Measurements from ENCODE around the gene SGCD. TPM values are rescaled to one million over a fixed set of nuclear protein-coding genes. Genes with fewer than 3 reads are reported as not detected.

Gene SGCD
- polyA plus RNA-seq, 4 donors, result 0.22 to 7.5 (median 0.62) TPM

DNA sequence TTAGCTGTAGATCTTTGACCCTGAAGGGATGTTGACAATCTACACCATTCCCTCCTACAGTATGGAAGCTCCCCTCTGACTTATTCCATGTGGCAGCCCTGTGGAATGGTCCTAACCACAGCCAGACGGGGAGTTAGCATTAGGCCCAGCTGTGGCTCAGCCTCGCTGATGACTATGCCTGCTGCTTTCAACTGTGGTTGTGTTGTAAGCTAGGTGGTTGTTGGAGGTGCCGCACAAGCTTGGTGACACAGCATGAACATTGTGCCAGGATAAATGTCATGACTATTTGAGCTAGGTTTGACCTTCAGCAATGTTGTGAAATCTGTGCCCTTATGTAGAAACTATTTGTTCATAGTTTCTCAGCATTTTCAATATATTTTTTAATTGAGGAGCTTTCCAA lies 40.6 kb downstream of the SGCD start:
- 81 to 86% (median 81%) methylated on average over 3 of the region's 3 CpGs for WGBS, 3 donors
- H3K9me3 ChIP-seq (ENCODE audit: control insufficient read depth in 2 of 2, insufficient read depth in 1 of 2, low read depth in 1 of 2, low read length in 1 of 2), result no peaks in the 10 kb centered on the region
- FAIRE-seq (no peak), DNase-seq (no peak)
- no peaks in the 10 kb centered on the region for H3K4me1 ChIP-seq (ENCODE audit: control insufficient read depth in 3 of 3, insufficient read depth in 2 of 3, low read depth in 1 of 3, low read length in 2 of 3)
- H3K27me3 ChIP-seq (ENCODE audit: control insufficient read depth in 3 of 3, insufficient read depth in 3 of 3, low read length in 3 of 3), result no peaks in the 10 kb centered on the region
- no peak overlapping the region for H3K4me3 ChIP-seq (ENCODE audit: low read depth in 1 of 3, low read length in 3 of 3)
- no peak overlapping the region for H3K27ac ChIP-seq (ENCODE audit: low read depth in 1 of 3, low read length in 2 of 3)
- H3K36me3 ChIP-seq (ENCODE audit: control insufficient read depth in 3 of 3, insufficient read depth in 2 of 3, low read depth in 1 of 3, low read length in 3 of 3), result no peaks in the 10 kb centered on the region

DNA sequence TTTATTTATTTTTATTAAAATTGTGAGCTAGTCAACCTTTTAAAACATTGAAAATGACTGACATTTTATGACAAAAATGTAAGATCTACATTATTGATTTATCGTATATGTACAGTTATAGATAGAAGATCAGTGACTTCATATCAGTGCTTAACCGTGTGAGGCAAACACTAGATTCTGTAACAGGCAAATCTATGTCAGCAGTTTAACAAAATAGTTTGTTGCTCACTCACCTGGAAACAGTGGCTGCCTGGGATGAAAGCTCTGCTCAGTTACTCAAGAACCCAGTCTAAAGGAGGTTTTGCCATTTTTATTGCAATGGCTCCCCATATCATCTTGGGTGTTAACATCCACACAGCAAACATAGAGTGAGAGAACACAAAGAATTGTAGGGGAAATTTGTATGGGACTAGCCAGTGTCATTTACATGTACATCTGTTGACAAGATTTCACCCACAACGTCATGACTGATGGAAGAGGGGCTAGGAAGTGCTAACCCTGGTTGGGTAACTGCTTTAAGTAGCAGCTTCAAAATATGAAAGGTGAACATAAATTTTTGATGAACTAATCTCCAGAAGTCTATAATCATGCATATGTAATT lies 49.0 kb downstream of the SGCD start:
- no peak for FAIRE-seq
- no peak for DNase-seq

DNA sequence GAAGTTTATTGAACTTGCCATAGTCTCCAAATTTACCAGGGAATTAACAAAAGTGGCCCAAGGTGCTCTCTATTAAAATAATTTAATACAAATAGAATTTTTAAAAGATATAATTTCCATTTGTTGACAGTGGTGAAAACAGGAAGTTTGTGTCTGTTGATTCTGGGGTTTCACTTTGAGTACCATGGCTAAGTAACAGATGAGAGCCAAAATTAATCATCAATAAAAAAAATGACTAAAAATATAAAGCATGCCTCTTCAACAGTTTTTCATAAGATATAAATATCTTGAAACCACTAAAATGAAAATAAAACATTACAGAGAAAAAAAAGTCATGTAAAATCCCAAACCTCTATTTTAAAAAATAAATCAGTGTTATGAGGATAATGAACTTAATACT lies 49.8 kb downstream of the SGCD start:
- no peak for FAIRE-seq

More for the DNA sequence above, 49.0 kb downstream of the SGCD start:
- Histone ChIP-seq H3K4me3 (ENCODE audit: low read depth in 1 of 3, low read length in 3 of 3) (no peak overlapping the region), H3K27me3 (ENCODE audit: control insufficient read depth in 3 of 3, insufficient read depth in 3 of 3, low read length in 3 of 3) (no peaks in the 10 kb centered on the region), H3K4me1 (ENCODE audit: control insufficient read depth in 3 of 3, insufficient read depth in 2 of 3, low read depth in 1 of 3, low read length in 2 of 3) (no peaks in the 10 kb centered on the region), H3K36me3 (ENCODE audit: control insufficient read depth in 3 of 3, insufficient read depth in 2 of 3, low read depth in 1 of 3, low read length in 3 of 3) (no peaks in the 10 kb centered on the region), H3K27ac (ENCODE audit: low read depth in 1 of 3, low read length in 2 of 3) (no peak overlapping the region), H3K9me3 (ENCODE audit: control insufficient read depth in 2 of 2, insufficient read depth in 1 of 2, low read depth in 1 of 2, low read length in 1 of 2) (no peaks in the 10 kb centered on the region)
- WGBS, 3 donors, result 41 to 50% (median 45%) methylated on average over 3 of the region's 3 CpGs

DNA sequence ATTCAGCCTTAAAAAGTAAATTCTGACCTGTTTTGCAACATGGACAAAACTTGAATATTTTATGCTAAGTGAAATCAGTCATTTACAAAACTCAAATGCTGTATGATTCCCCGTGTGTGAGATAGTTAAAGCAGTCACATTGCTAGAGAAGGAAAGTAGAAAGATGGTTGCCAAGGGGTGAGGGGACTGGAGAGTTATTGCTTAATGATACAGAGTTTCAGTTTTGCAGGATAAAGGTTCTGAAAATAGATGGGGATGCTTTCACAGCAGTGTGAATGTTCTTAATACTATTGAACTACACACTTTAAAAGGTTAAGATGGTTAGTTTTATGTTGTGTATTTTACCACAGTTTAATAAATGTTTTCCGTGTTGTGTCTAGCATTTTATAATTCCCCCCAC lies 51.2 kb downstream of the SGCD start:
- DNase-seq, result no peak
- H3K4me3 ChIP-seq (ENCODE audit: low read depth in 1 of 3, low read length in 3 of 3), result no peak overlapping the region
- WGBS, 3 donors, result 50 to 75% (median 71%) methylated on average over 2 of the region's 2 CpGs
- H3K9me3 ChIP-seq (ENCODE audit: control insufficient read depth in 2 of 2, insufficient read depth in 1 of 2, low read depth in 1 of 2, low read length in 1 of 2), result no peaks in the 10 kb centered on the region
- no peaks in the 10 kb centered on the region for H3K36me3 ChIP-seq (ENCODE audit: control insufficient read depth in 3 of 3, insufficient read depth in 2 of 3, low read depth in 1 of 3, low read length in 3 of 3)
- no peaks in the 10 kb centered on the region for H3K4me1 ChIP-seq (ENCODE audit: control insufficient read depth in 3 of 3, insufficient read depth in 2 of 3, low read depth in 1 of 3, low read length in 2 of 3)
- H3K27me3 ChIP-seq (ENCODE audit: control insufficient read depth in 3 of 3, insufficient read depth in 3 of 3, low read length in 3 of 3), result no peaks in the 10 kb centered on the region
- no peak for FAIRE-seq
- H3K27ac ChIP-seq (ENCODE audit: low read depth in 1 of 3, low read length in 2 of 3), result no peak overlapping the region

More for the DNA sequence above, 49.8 kb downstream of the SGCD start:
- no peaks in the 10 kb centered on the region for H3K27me3 ChIP-seq (ENCODE audit: control insufficient read depth in 3 of 3, insufficient read depth in 3 of 3, low read length in 3 of 3)
- H3K4me1 ChIP-seq (ENCODE audit: control insufficient read depth in 3 of 3, insufficient read depth in 2 of 3, low read depth in 1 of 3, low read length in 2 of 3), result no peaks in the 10 kb centered on the region
- no peak overlapping the region for H3K4me3 ChIP-seq (ENCODE audit: low read depth in 1 of 3, low read length in 3 of 3)
- no peaks in the 10 kb centered on the region for H3K36me3 ChIP-seq (ENCODE audit: control insufficient read depth in 3 of 3, insufficient read depth in 2 of 3, low read depth in 1 of 3, low read length in 3 of 3)
- H3K9me3 ChIP-seq (ENCODE audit: control insufficient read depth in 2 of 2, insufficient read depth in 1 of 2, low read depth in 1 of 2, low read length in 1 of 2), result no peaks in the 10 kb centered on the region
- H3K27ac ChIP-seq (ENCODE audit: low read depth in 1 of 3, low read length in 2 of 3), result no peak overlapping the region
- no peak for DNase-seq

DNA sequence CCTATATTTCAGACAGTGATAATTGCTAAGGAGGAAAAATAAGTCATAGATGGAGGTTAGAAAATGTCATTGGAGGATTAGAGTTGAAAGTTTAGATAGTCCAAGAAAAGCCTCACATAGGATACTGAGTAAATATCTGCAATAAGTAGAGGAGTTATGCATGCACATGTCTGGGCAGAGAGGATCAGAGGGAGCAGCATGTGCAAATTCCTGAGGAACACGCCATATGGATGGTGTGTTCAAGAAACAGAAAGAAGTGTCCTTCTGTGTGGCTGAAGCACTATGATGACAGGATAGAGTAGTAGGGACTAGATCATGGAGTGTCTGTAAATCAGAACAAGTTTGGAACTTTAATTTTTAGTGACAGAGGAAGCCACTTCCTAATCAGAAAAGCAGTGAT lies 52.2 kb downstream of the SGCD start:
- Histone ChIP-seq H3K27me3 (ENCODE audit: control insufficient read depth in 3 of 3, insufficient read depth in 3 of 3, low read length in 3 of 3) (no peaks in the 10 kb centered on the region), H3K36me3 (ENCODE audit: control insufficient read depth in 3 of 3, insufficient read depth in 2 of 3, low read depth in 1 of 3, low read length in 3 of 3) (no peaks in the 10 kb centered on the region), H3K4me1 (ENCODE audit: control insufficient read depth in 3 of 3, insufficient read depth in 2 of 3, low read depth in 1 of 3, low read length in 2 of 3) (no peaks in the 10 kb centered on the region), H3K27ac (ENCODE audit: low read depth in 1 of 3, low read length in 2 of 3) (no peak overlapping the region), H3K9me3 (ENCODE audit: control insufficient read depth in 2 of 2, insufficient read depth in 1 of 2, low read depth in 1 of 2, low read length in 1 of 2) (no peaks in the 10 kb centered on the region), H3K4me3 (ENCODE audit: low read depth in 1 of 3, low read length in 3 of 3) (no peak overlapping the region)
- 76 to 84% (median 81%) methylated on average over 1 of the region's 1 CpG for WGBS, 3 donors
- FAIRE-seq (no peak), DNase-seq (no peak)

DNA sequence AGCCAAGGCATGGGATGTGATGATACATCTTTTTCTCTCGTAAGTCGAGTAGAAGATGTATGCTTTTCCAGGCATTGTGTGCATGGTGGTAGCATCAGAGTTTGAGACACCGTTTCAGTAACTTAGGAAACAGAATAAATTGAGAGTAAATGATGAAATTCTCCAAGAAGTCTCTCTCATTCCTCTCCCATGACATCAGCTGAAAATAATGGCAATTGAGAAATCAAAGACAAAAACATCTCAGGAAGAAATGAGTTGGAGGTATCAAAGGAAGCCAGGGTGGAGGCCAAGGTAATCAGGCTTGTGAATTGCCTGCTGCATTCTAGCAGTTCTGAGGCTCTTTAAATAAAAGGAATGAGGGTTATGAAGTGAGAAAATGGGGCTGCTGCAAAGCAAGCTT lies 53.9 kb downstream of the SGCD start:
- whole genome bisulfite sequencing, 3 donors, result 74 to 83% (median 77%) methylated on average over 3 of the region's 3 CpGs
- Histone ChIP-seq H3K9me3 (ENCODE audit: control insufficient read depth in 2 of 2, insufficient read depth in 1 of 2, low read depth in 1 of 2, low read length in 1 of 2) (no peaks in the 10 kb centered on the region), H3K27ac (ENCODE audit: low read depth in 1 of 3, low read length in 2 of 3) (no peak overlapping the region), H3K36me3 (ENCODE audit: control insufficient read depth in 3 of 3, insufficient read depth in 2 of 3, low read depth in 1 of 3, low read length in 3 of 3) (no peaks in the 10 kb centered on the region), H3K27me3 (ENCODE audit: control insufficient read depth in 3 of 3, insufficient read depth in 3 of 3, low read length in 3 of 3) (no peaks in the 10 kb centered on the region), H3K4me1 (ENCODE audit: control insufficient read depth in 3 of 3, insufficient read depth in 2 of 3, low read depth in 1 of 3, low read length in 2 of 3) (no peaks in the 10 kb centered on the region), H3K4me3 (ENCODE audit: low read depth in 1 of 3, low read length in 3 of 3) (no peak overlapping the region)
- FAIRE-seq (no peak), DNase-seq (no peak)

DNA sequence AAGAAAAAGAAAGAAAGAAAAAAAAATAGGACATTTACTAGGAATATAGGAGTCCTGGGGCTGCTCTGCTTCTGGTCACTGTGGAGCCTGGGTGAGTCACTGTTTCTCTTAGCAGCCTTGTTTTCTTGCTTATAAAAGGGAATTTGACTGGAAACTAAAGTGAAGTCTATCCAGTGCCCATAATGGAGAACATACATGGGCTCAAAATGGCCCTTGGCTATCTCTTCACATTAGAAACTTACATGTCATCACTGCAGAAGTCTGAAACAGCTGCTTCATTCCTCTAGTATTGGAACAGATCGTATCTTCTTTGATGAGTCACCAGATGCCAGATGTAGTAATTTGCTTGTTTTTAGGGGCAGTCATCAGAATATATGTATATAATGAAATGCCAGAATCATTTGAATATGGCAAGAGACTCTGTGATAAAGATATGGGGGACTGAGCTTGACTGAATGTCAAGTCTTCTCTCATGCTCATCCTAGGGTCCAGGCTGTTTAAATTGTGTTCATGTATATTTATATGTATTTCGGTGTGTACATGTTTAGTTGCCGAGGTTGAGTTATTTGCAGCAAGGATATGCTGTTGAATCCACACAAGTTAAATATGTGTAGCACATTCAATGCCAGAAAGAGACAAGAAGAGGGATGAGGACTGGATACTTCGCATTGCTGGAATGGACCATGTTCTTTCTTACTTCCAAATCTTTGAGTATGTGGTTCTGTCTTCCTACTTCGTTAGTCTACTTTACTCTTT lies 56.7 kb downstream of the SGCD start:
- Histone ChIP-seq H3K27ac (ENCODE audit: low read depth in 1 of 3, low read length in 2 of 3) (no peak overlapping the region), H3K36me3 (ENCODE audit: control insufficient read depth in 3 of 3, insufficient read depth in 2 of 3, low read depth in 1 of 3, low read length in 3 of 3) (no peaks in the 10 kb centered on the region), H3K27me3 (ENCODE audit: control insufficient read depth in 3 of 3, insufficient read depth in 3 of 3, low read length in 3 of 3) (no peaks in the 10 kb centered on the region), H3K4me1 (ENCODE audit: control insufficient read depth in 3 of 3, insufficient read depth in 2 of 3, low read depth in 1 of 3, low read length in 2 of 3) (no peaks in the 10 kb centered on the region), H3K9me3 (ENCODE audit: control insufficient read depth in 2 of 2, insufficient read depth in 1 of 2, low read depth in 1 of 2, low read length in 1 of 2) (no peaks in the 10 kb centered on the region), H3K4me3 (ENCODE audit: low read depth in 1 of 3, low read length in 3 of 3) (no peak overlapping the region)
- whole genome bisulfite sequencing, 3 donors, result 64 to 71% (median 67%) methylated on average over 5 of the region's 5 CpGs
- FAIRE-seq (no peak), DNase-seq (no peak)

DNA sequence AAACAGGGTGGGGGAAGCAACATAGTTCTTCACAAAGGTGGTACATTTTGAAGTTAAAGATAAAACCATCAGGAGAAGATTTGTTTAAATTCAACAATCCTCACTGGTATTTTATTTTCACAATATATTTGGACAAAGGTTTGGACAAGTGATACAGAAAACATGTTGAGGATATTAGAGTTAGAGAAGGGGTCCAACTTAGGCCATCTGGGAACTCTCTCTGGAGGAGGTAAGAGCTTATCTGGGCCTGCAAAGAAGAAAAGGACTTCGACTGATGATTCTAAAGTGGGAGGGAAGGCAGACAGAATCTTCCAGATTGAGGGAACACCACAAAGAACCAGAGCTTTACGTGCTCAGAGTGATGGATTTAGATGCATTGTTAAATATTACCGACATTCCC lies 58.5 kb downstream of the SGCD start:
- no peak overlapping the region for H3K4me3 ChIP-seq (ENCODE audit: low read depth in 1 of 3, low read length in 3 of 3)
- H3K4me1 ChIP-seq (ENCODE audit: control insufficient read depth in 3 of 3, insufficient read depth in 2 of 3, low read depth in 1 of 3, low read length in 2 of 3), result no peaks in the 10 kb centered on the region
- 53 to 66% (median 61%) methylated on average over 3 of the region's 3 CpGs for WGBS, 3 donors
- no peaks in the 10 kb centered on the region for H3K27me3 ChIP-seq (ENCODE audit: control insufficient read depth in 3 of 3, insufficient read depth in 3 of 3, low read length in 3 of 3)
- no peaks in the 10 kb centered on the region for H3K36me3 ChIP-seq (ENCODE audit: control insufficient read depth in 3 of 3, insufficient read depth in 2 of 3, low read depth in 1 of 3, low read length in 3 of 3)
- H3K27ac ChIP-seq (ENCODE audit: low read depth in 1 of 3, low read length in 2 of 3), result no peak overlapping the region
- no peak for FAIRE-seq
- no peak for DNase-seq
- H3K9me3 ChIP-seq (ENCODE audit: control insufficient read depth in 2 of 2, insufficient read depth in 1 of 2, low read depth in 1 of 2, low read length in 1 of 2), result no peaks in the 10 kb centered on the region

DNA sequence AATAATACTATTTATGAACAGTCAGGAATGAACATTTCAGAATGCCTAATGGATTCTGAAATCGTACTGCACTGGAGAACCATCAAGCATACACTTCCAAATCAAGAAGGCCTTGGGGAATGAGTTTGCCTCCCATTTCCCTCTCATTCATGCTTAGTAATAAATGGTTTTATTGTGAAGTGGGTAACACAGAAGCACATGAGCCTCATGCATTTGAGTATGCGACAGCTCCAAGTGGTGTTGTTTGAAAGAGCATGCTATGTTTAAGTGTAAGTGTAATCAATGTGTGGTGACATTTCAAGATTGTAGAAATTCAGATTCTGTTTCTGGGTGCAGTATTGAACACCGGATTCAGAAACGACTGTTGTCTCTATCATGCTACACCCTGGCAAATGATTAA lies 60.0 kb downstream of the SGCD start:
- whole genome bisulfite sequencing, 3 donors, result 65 to 69% (median 65%) methylated on average over 4 of the region's 4 CpGs

More for the DNA sequence above, 60.0 kb downstream of the SGCD start:
- no peaks in the 10 kb centered on the region for H3K27me3 ChIP-seq (ENCODE audit: control insufficient read depth in 3 of 3, insufficient read depth in 3 of 3, low read length in 3 of 3)
- H3K36me3 ChIP-seq (ENCODE audit: control insufficient read depth in 3 of 3, insufficient read depth in 2 of 3, low read depth in 1 of 3, low read length in 3 of 3), result no peaks in the 10 kb centered on the region
- DNase-seq (no peak), FAIRE-seq (no peak)
- H3K27ac ChIP-seq (ENCODE audit: low read depth in 1 of 3, low read length in 2 of 3), result no peak overlapping the region
- no peaks in the 10 kb centered on the region for H3K4me1 ChIP-seq (ENCODE audit: control insufficient read depth in 3 of 3, insufficient read depth in 2 of 3, low read depth in 1 of 3, low read length in 2 of 3)
- no peaks in the 10 kb centered on the region for H3K9me3 ChIP-seq (ENCODE audit: control insufficient read depth in 2 of 2, insufficient read depth in 1 of 2, low read depth in 1 of 2, low read length in 1 of 2)
- no peak overlapping the region for H3K4me3 ChIP-seq (ENCODE audit: low read depth in 1 of 3, low read length in 3 of 3)
